ENCODE measurements around the gene MRGPRE. TPM values are rescaled to one million over a fixed set of nuclear protein-coding genes. Genes with fewer than 3 reads are reported as not detected.

MRGPRE gene
- total RNA-seq, 1 experiment from 2014 or later: not detected

- Histone ChIP-seq H3K4me3 (no peak overlapping the region), H2AFZ (no peak overlapping the region), H3F3A (ENCODE audit: insufficient read depth, low read depth) (no peaks in the 10 kb centered on the region), H4K20me1 (ENCODE audit: insufficient read depth) (no peaks in the 10 kb centered on the region), H3K4me1 (replicated peaks; ENCODE audit: insufficient read depth) (no peaks in the 10 kb centered on the region), H3K79me2 (ENCODE audit: low read depth) (no peaks in the 10 kb centered on the region), H3K27ac (no peak overlapping the region), H3K4me2 (no peak overlapping the region), H3K9me2 (ENCODE audit: insufficient read depth) (no peaks in the 10 kb centered on the region), H3K36me3 (ENCODE audit: low read depth) (no peaks in the 10 kb centered on the region), H3K9me3 (ENCODE audit: insufficient read depth, low read depth) (no peaks in the 10 kb centered on the region), H3K27me3 (ENCODE audit: insufficient read depth, low read depth) (peaks cover 33% of the 10 kb centered on the region)
- ChIA-PET CTCF (no interaction called here), POLR2A (ENCODE audit: unreplicated experiment) (no interaction called here)
- no peak for DNase-seq
- TF ChIP-seq CTCF (conservative IDR thresholded peaks at IDR 0.05) (no peak), EZH2 (IDR thresholded peaks at IDR 0.05; ENCODE audit: low read depth) (no peak)
- intact Hi-C loops (cut with micrococcal nuclease; ENCODE audit: unreplicated experiment): no loop called here
- BruUV-seq (replicated peaks): no TSS peak
Measured at GRCh38 chr11:3207526-3208189, 24.6 kb downstream of the MRGPRE start.

- Histone ChIP-seq H3K36me3 (ENCODE audit: low read depth) (no peaks in the 10 kb centered on the region), H3K27ac (no peak overlapping the region), H3K9me3 (ENCODE audit: insufficient read depth, low read depth) (no peaks in the 10 kb centered on the region), H4K20me1 (ENCODE audit: insufficient read depth) (no peaks in the 10 kb centered on the region), H3K27me3 (ENCODE audit: insufficient read depth, low read depth) (peaks cover 41% of the 10 kb centered on the region), H2AFZ (no peak overlapping the region), H3F3A (ENCODE audit: insufficient read depth, low read depth) (no peaks in the 10 kb centered on the region), H3K4me2 (no peak overlapping the region), H3K4me3 (no peak overlapping the region), H3K4me1 (replicated peaks; ENCODE audit: insufficient read depth) (no peaks in the 10 kb centered on the region), H3K9me2 (ENCODE audit: insufficient read depth) (no peaks in the 10 kb centered on the region), H3K79me2 (ENCODE audit: low read depth) (no peaks in the 10 kb centered on the region)
- ChIA-PET POLR2A (ENCODE audit: unreplicated experiment) (no interaction called here), CTCF (no interaction called here)
- BruUV-seq (replicated peaks): no TSS peak
- TF ChIP-seq EZH2 (IDR thresholded peaks at IDR 0.05; ENCODE audit: low read depth) (no peak), CTCF (conservative IDR thresholded peaks at IDR 0.05) (no peak)
- intact Hi-C loops (cut with micrococcal nuclease; ENCODE audit: unreplicated experiment): no loop called here
- DNase-seq: no peak
Measured at GRCh38 chr11:3206922-3207204, 25.4 kb downstream of the MRGPRE start.

GRCh38 chr11:3206156-3206921 lies 25.9 kb downstream of the MRGPRE start:
- intact Hi-C loops (cut with micrococcal nuclease; ENCODE audit: unreplicated experiment): no loop called here
- Histone ChIP-seq H3K4me2 (no peak overlapping the region), H4K20me1 (ENCODE audit: insufficient read depth) (no peaks in the 10 kb centered on the region), H3K9me2 (ENCODE audit: insufficient read depth) (no peaks in the 10 kb centered on the region), H3K36me3 (ENCODE audit: low read depth) (no peaks in the 10 kb centered on the region), H2AFZ (no peak overlapping the region), H3K79me2 (ENCODE audit: low read depth) (no peaks in the 10 kb centered on the region), H3K27ac (no peak overlapping the region), H3K27me3 (ENCODE audit: insufficient read depth, low read depth) (peaks cover 45% of the 10 kb centered on the region), H3F3A (ENCODE audit: insufficient read depth, low read depth) (no peaks in the 10 kb centered on the region), H3K4me3 (no peak overlapping the region), H3K4me1 (replicated peaks; ENCODE audit: insufficient read depth) (no peaks in the 10 kb centered on the region), H3K9me3 (ENCODE audit: insufficient read depth, low read depth) (no peaks in the 10 kb centered on the region)
- ChIA-PET POLR2A (ENCODE audit: unreplicated experiment) (no interaction called here), CTCF (no interaction called here)
- BruUV-seq (replicated peaks): no TSS peak
- no peak for DNase-seq
- TF ChIP-seq EZH2 (IDR thresholded peaks at IDR 0.05; ENCODE audit: low read depth): no peak
- no peak for TF ChIP-seq CTCF (conservative IDR thresholded peaks at IDR 0.05)

All from PC-9 (cell line).